Esophagus (tissue), 2 donors: ENCODE data around the gene HRH3. TPM values are rescaled to one million over a fixed set of nuclear protein-coding genes. Genes with fewer than 3 reads are reported as not detected.

ENCODE experiments used
- H3K27ac ChIP-seq, 2 donors: one replicate each; pipeline ENCODE4 v1.5.1; 2013; ENCODE audit warnings: low read depth in 2 of 2, mild to moderate bottlenecking in 2 of 2, inconsistent platforms in 1 of 2, low read length in 1 of 2, moderate library complexity in 1 of 2
- H3K27me3 ChIP-seq, 2 donors: one replicate each; pipeline ENCODE4 v1.6.1; 2013; ENCODE audit warnings: low read length in 2 of 2, control low read depth in 1 of 2, mild to moderate bottlenecking in 1 of 2; ENCODE audit not compliant: insufficient read depth in 2 of 2, control insufficient read depth in 1 of 2
- H3K36me3 ChIP-seq, 2 donors: one replicate each; pipeline ENCODE4 v1.6.1; 2013; ENCODE audit warnings: low read length in 1 of 2; ENCODE audit not compliant: control insufficient read depth in 2 of 2, insufficient read depth in 2 of 2
- H3K4me1 ChIP-seq, 2 donors: one replicate each; pipeline ENCODE4 v1.6.1; 2013; ENCODE audit warnings: low read length in 1 of 2; ENCODE audit not compliant: control insufficient read depth in 2 of 2, insufficient read depth in 2 of 2
- H3K4me3 ChIP-seq, 2 donors: one replicate each; pipeline ENCODE4 v1.5.1; 2013; ENCODE audit warnings: low read length in 2 of 2, mild to moderate bottlenecking in 2 of 2, low read depth in 1 of 2, moderate library complexity in 1 of 2
- H3K9me3 ChIP-seq, 2 donors: one replicate each; pipeline ENCODE4 v1.6.1; 2013; ENCODE audit warnings: mild to moderate bottlenecking in 2 of 2, low read depth in 1 of 2, low read length in 1 of 2, moderate library complexity in 1 of 2; ENCODE audit not compliant: control insufficient read depth in 2 of 2, insufficient read depth in 1 of 2
- WGBS, 2 donors: extraction: QIAGEN DNeasy Blood & Tissue Kit; methylation state at CpG; one replicate each; pipeline ENCODE4 v1.1.7; 2013; 5-methylcytosine and 5-hydroxymethylcytosine counted together
- polyA plus RNA-seq, 2 donors: library from polyadenylated mRNA; stranded (reverse); fragments of 200-250 nt; gene quantifications; one replicate each; pipeline ENCODE4 v1.2.3, GENCODE V29; 2013
- donor health status: healthy with polysubstance abuse.
- donor health status: Bipolar disorder and iron deficiency.

Gene HRH3
- polyA plus RNA-seq, 2 donors: 0.02 TPM; not detected in 1

DNA sequence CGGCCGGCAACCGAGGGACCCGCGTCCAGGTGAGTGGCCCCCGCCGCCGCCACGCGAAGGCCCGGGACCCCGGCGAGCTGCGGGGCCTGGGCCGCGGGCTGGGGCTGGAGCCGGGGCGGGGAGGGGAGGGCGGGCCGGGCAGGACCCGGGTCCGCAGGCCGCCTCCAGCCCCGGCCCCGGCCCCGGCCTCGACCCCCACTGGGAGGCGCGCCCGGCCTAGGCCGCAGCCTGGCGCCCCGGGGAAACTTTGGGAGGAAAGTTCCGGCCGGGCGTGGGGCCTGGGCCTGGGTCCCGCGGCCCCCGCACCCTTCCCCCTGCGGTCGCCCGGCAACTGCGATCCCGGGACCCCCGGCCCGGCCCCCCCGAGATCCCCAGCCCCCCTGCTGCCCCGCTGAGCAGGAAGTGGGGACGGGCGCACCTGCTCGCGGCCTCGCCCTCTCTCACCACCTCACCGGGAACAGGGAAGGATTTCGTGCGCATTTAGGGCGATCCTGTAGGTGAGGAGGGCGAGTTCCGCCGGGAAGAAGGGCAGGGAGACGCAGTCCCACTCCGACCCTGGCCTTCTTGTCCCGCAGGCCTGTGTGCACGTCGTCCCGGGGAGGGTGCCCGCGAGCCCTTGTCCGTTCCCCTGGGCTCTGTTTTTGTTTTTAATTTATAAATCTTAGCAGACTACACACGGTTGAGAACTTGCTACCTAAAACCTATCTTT lies 18.6 kb upstream of the HRH3 start:
- 0 to 1% methylated on average over 45 to 70 of the region's 70 CpGs for WGBS, 2 donors

DNA sequence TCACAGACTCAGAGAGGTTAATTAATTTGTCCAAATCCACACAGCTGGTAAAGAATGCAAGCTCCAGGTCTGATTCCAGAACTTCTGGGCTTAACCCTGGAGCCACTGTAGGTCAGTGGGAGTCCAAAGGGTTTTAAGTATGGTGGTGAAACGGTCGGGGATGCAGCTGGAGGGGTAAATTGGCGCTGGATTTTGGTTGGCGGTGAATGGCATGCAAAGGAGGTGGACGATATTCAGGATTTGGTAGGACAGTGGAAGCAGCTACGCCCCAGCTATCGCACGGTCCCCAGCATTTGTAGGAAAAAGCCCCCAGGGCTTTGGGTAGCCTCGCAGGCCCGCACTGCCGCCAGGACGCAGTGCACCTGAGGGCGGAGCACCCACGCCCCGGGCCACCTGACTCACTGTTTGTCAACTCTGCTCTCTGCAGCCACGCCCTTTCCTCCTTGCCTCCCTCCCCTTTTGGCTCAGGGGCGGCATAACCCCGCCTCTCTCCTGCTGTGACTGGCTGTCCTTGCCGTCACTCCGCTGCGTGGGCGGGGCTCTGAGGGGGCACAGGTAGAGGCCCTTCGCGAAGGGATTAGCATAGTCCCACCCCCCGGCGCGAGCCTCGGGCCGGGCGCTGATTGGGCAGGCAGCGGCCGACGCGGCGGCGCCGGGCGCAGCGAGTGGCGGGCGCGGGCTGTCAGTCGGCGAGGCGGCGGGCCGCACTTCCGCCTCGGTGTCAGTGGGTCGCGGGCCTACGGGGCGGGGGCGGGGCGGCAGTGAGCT lies 17.9 kb upstream of the HRH3 start, which contains the start of gene OSBPL2:
Gene OSBPL2, plus strand, starts transcription at position 721 of the 768 bp plus-strand sequence. CDS start 17,664 bp downstream, outside the sequence.
- 1 to 2% methylated on average over 46 to 55 of the region's 55 CpGs for WGBS, 2 donors
- Histone ChIP-seq H3K27ac (peak within 1 kb of the TSS; percentile 90 to 92), H3K36me3 (peaks cover 0 to 4% of the 10 kb centered on the region in 2 donors), H3K4me3 (peak within 1 kb of the TSS; percentile 61 to 87), H3K27me3 (no peaks in the 10 kb centered on the region), H3K4me1 (peaks cover 4 to 27% of the 10 kb centered on the region in 2 donors), H3K9me3 (peaks cover 0 to 4% of the 10 kb centered on the region in 2 donors)

More for the DNA sequence above, 18.6 kb upstream of the HRH3 start:
- Histone ChIP-seq H3K27me3 (no peaks in the 10 kb centered on the region), H3K27ac (peak overlapping the region; percentile 90 to 92), H3K4me3 (peak overlapping the region; percentile 61 to 87), H3K4me1 (peaks cover 4 to 22% of the 10 kb centered on the region in 2 donors), H3K9me3 (peaks cover 0 to 2% of the 10 kb centered on the region in 2 donors), H3K36me3 (peaks cover 0 to 8% of the 10 kb centered on the region in 2 donors)

DNA sequence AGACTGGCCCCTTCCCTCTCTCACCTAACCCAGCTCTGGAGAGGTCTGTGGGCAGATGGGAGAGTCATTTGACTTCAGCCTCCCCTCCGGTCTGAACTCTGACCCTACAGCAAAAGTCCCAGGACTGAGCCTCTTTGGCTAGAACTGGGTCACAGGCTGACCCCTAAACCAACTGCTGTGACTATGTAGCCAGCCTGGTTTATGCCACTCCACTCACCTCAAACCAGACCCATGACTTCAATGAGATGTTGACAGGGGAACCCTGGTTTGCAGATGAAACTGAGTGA lies 17.4 kb upstream of the HRH3 start:
- H3K4me3 ChIP-seq: no peak overlapping the region
- 60 to 81% methylated on average over 1 of the region's 1 CpG for WGBS, 2 donors
- H3K27ac ChIP-seq: peak overlapping the region in 1 of 2 donors; percentile 58
- H3K9me3 ChIP-seq: peaks cover 0 to 4% of the 10 kb centered on the region in 2 donors
- peaks cover 2 to 27% of the 10 kb centered on the region in 2 donors for H3K4me1 ChIP-seq
- no peaks in the 10 kb centered on the region for H3K27me3 ChIP-seq
- H3K36me3 ChIP-seq: peaks cover 0 to under 1% of the 10 kb centered on the region in 2 donors

DNA sequence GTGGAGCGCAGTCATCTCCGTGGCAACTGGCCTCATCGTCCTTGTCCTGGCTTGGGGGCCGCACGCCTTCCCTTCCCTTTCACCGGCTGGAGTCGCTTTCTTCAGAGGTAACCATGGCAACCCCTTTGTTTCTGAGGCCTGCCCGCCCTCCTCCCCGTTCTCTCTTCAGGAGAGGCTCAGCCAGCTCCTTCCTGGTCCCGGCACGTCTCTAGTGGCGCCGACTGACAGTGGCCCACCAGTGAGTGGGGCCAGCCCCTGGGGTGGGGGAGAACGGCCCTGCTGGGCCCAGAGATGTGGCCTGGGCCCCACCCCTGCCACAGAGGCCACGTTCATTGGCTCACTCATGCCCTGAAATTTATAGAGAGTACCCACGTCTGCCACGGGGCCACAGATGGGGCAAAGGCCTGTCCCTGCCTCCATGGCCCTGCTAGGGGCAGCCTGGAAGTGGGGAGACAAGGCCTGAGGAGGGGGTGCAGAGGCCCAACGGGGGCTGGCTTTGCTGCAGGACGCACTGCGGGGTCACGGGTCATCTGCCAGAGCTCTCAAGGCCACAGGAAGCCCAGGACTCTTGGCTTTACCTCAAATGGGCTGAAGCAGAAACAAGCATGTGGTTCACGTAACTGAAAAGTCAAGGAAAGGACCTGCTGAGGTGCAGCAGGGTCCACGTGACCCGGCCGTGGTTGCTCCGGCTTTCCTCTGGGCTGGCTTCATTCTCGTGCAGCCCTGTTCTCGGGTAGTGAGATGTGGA lies 16.9 kb upstream of the HRH3 start:
- no peak overlapping the region for H3K27ac ChIP-seq
- no peaks in the 10 kb centered on the region for H3K36me3 ChIP-seq
- WGBS, 2 donors: 65 to 66% methylated on average over 28 of the region's 28 CpGs
- H3K4me1 ChIP-seq: peaks cover 2 to 28% of the 10 kb centered on the region in 2 donors
- H3K4me3 ChIP-seq: peak overlapping the region in 1 of 2 donors; percentile 1
- H3K9me3 ChIP-seq: peaks cover 0 to 4% of the 10 kb centered on the region in 2 donors
- H3K27me3 ChIP-seq: no peaks in the 10 kb centered on the region

DNA sequence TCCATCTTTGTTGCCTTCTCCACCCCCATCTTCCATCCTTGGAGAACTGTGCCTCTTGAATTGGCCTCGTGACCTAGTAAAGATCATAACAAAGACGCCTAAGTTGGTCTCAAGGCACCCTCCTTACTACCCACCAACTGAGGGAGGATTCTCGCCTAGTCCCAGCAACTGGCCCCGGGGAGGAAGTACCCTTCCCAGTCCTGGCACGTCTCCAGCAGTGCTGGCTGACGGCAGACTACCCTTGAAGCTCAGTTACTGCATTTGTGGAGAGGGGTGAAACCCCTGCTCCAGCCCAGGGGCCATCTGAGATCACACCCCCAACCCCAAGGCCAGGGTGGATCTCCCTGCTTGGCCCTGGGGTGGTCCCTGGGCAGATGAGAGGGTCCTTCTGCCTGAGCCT lies 16.1 kb upstream of the HRH3 start:
- peaks cover 0 to 4% of the 10 kb centered on the region in 2 donors for H3K9me3 ChIP-seq
- H3K4me3 ChIP-seq: no peak overlapping the region
- no peaks in the 10 kb centered on the region for H3K36me3 ChIP-seq
- WGBS, 2 donors: 55 to 64% methylated on average over 6 of the region's 6 CpGs
- peaks cover 2 to 28% of the 10 kb centered on the region in 2 donors for H3K4me1 ChIP-seq
- H3K27me3 ChIP-seq: no peaks in the 10 kb centered on the region
- H3K27ac ChIP-seq: no peak overlapping the region

DNA sequence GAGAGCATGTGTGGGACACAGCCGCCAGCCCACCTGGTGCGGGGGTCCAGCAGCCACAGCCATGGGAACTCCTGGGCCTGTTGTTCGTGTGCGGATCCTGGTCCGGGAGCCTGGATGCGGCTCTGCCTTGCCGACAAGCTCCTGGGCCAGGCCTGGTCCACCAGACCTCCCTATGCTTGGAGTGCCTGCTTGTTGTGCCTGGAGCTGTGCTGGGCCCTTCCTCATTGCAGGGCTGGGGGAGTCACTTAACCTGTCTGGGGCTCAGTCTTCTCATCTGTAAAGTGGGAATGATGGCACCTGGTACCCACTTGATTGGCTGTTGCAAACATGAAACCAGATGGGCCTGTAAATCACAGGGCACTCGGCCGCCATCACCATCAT lies 15.7 kb upstream of the HRH3 start:
- Histone ChIP-seq H3K27me3 (no peaks in the 10 kb centered on the region), H3K4me3 (no peak overlapping the region), H3K4me1 (peaks cover 2 to 26% of the 10 kb centered on the region in 2 donors), H3K27ac (no peak overlapping the region), H3K36me3 (no peaks in the 10 kb centered on the region), H3K9me3 (peaks cover 0 to 4% of the 10 kb centered on the region in 2 donors)
- 94 to 95% methylated on average over 9 of the region's 9 CpGs for WGBS, 2 donors

DNA sequence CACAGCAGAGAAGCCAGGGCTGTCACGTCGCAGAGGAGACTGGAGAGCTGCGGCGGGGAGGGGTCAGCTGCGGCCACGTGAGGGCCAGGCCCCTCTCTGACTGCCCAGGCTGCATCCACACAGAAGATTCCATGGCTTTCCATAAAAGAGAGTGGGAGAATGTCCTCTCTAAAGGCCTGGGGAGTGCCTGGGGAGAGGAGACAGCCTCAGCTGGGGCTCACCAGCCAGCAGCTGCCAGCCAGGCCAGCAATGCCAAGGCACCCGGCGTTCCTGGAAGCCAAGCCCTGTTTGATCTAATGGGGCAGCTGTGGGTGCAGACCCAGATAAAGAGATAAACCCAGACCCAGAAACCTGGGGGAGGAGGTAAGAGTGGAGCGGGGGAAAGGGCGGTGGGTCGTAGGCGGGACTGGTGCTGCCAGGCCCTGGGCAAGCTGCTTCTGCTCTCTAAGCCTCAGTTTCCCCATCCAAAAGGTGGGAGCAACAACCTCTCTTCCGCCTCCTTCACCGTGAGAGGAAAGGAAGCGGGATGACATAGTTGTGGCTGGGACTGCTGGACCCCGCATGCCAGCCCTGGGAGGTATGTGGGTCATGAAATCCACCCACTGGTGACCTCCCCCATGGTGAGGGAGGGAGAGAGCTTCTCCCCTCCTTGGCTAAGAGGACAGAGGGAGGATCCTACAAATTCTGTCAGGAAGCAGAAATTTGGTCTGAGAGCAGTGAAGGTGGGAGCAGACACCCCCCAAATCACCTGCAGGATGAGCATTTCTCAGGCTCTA lies 15.1 kb upstream of the HRH3 start:
- Histone ChIP-seq H3K4me3 (no peak overlapping the region), H3K27ac (no peak overlapping the region), H3K9me3 (peaks cover 0 to 6% of the 10 kb centered on the region in 2 donors), H3K4me1 (peaks cover 2 to 24% of the 10 kb centered on the region in 2 donors), H3K27me3 (no peaks in the 10 kb centered on the region), H3K36me3 (no peaks in the 10 kb centered on the region)
- WGBS, 2 donors: 73 to 77% methylated on average over 16 of the region's 16 CpGs

DNA sequence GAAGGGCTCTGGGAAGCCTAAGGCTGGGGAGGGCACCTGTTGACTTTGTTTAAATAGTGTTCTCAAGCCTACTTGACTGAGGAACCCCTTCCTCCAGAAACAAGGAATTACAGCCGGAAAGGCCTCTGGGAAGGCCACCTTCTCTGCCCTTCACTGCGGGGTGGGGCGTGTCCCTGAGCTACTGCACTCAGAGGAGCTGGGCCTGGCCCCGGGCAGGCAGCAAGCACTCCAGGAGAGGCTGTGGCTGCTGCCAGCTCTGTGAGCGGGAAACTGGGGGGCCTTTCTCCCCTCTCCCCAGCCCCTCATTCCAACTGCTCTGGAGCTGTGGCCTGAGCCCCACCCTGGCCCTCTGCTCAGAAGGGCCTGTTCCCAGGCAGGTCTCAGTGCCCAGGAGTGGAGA lies 14.3 kb upstream of the HRH3 start:
- H3K36me3 ChIP-seq: no peaks in the 10 kb centered on the region
- 55 to 65% methylated on average over 5 of the region's 5 CpGs for WGBS, 2 donors
- no peak overlapping the region for H3K27ac ChIP-seq
- H3K4me1 ChIP-seq: peaks cover 2 to 21% of the 10 kb centered on the region in 2 donors
- no peak overlapping the region for H3K4me3 ChIP-seq
- no peaks in the 10 kb centered on the region for H3K27me3 ChIP-seq
- H3K9me3 ChIP-seq: peaks cover 0 to 8% of the 10 kb centered on the region in 2 donors

DNA sequence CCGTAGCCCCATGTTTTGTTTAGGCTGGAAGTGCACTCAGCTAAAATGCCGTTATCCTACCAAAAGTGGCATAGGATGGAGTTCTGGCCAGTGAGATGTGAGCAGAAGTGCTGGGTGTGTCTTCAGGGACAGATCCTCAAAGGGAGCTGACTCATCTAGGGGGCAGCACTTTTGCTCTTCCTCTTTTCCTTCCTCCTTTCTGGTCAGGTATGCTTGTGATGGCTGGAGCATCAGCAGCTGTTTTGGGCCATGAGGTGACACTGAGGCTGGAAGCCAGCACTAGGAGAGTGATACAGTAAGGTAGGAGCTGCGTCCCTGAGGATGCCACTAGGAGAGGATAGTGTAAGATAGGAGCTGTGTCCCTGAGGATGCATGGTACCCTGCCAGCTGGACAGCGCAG lies 13.6 kb upstream of the HRH3 start:
- Histone ChIP-seq H3K27me3 (no peaks in the 10 kb centered on the region), H3K27ac (peak overlapping the region; percentile 24 to 66), H3K36me3 (no peaks in the 10 kb centered on the region), H3K4me3 (no peak overlapping the region), H3K9me3 (peaks cover 0 to 10% of the 10 kb centered on the region in 2 donors), H3K4me1 (peaks cover 2 to 22% of the 10 kb centered on the region in 2 donors)
- 78 to 87% methylated on average over 4 of the region's 4 CpGs for WGBS, 2 donors
